Gastrocnemius medialis (tissue), 4 donors: ENCODE measurements around the gene HTR1D.

Experiments
- POLR2A ChIP-seq, 2 donors: fragments of 450-650 bp; IDR thresholded peaks; one replicate each; pipeline ENCODE4 v1.6.1; 2017; ENCODE audit warnings: antibody characterized with exemption in 2 of 2, mild to moderate bottlenecking in 2 of 2, moderate library complexity in 2 of 2
- TF ChIP-seq, protein P1 (sequence below), 5 experiments: fragments of 450-650 bp in 3 of 5; fragments of 200-600 bp in 2 of 5; sonication (generic) in 2 of 5; IDR thresholded peaks in 4 of 5; conservative IDR thresholded peaks in 1 of 5; 1 replicate in 4 of 5; 2 replicates in 1 of 5; pipeline ENCODE4 v1.5.1; 2016 to 2019; ENCODE audit warnings: antibody characterized with exemption in 5 of 5, mild to moderate bottlenecking in 3 of 5, moderate library complexity in 3 of 5

DNA sequence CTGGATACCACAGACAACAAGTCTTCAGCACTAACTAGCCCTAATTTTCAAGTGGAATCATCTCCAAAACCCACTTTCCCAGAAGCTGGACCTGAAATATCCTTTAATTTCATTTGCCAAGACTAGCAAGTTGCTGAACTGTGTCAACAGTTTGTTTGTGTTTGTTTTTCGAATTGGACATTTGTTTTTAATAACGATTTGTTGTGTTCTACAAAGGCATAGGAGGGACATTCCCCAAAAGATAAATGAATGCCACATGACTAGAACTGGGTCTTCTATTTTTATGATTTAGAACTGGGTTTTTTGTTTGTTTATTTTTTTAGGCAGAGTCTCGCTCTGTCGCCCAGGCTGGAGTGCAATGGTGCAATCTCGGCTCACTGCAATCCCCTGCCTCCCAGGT lies 66.6 kb downstream of the HTR1D start:
- TF ChIP-seq, protein P1, sequence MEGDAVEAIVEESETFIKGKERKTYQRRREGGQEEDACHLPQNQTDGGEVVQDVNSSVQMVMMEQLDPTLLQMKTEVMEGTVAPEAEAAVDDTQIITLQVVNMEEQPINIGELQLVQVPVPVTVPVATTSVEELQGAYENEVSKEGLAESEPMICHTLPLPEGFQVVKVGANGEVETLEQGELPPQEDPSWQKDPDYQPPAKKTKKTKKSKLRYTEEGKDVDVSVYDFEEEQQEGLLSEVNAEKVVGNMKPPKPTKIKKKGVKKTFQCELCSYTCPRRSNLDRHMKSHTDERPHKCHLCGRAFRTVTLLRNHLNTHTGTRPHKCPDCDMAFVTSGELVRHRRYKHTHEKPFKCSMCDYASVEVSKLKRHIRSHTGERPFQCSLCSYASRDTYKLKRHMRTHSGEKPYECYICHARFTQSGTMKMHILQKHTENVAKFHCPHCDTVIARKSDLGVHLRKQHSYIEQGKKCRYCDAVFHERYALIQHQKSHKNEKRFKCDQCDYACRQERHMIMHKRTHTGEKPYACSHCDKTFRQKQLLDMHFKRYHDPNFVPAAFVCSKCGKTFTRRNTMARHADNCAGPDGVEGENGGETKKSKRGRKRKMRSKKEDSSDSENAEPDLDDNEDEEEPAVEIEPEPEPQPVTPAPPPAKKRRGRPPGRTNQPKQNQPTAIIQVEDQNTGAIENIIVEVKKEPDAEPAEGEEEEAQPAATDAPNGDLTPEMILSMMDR (IDR thresholded peaks at IDR 0.05 in 4 of 5, conservative IDR thresholded peaks at IDR 0.05 in 1 of 5) = no peak
- TF ChIP-seq POLR2A (IDR thresholded peaks at IDR 0.05) = no peak
